Stimulated activated CD8-positive, alpha-beta memory T cell treated with anti-CD3 and anti-CD28 coated beads, Interleukin-7, amount 100 ng/mL, for 4 hours (primary cell): Measurements from ENCODE around the gene MOB3A.

ENCODE experiments used
- DNase-seq, 2 donors: peaks; one replicate each; pipeline ENCODE4 v3.0.0-alpha.2; 2020; ENCODE audit warnings: low read depth in 2 of 2

Gene MOB3A

DNA sequence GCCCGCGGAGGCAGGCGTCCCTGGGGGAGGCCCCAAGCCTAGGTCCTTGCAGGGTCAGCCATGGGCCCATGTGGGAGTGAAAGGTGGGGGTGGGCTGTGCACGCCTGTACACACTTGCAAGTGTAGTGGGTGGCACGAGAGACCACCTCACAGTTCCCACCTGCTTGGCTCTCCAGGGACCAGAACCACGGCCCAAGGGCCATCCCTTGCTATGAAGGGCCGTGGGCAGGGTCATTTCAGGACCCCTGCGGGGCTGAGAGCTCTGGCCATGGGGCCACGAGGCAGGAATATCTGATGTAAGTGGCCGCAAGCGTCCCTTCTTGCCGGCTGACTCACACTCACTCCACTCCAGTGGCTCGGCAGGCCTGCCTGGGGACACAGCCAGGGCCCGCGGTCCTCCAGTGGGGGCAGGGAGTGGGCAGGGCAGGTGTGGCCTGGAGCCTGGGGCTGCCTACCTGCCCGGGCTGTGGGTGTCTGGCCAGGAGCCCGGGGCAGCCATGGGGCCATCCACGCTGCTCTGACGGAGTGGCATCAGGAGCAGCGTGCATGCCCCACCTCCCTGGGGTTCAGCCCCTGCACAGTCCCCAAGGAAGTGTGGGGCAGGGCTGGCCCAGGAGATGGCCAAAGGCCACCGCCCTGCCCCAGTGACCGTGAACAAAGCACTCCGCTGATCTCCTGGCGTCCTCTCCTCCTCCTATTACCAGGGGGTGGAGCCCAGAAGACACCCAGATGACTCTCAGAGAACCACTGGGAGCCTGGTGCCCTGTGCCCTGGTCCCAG is 36.5 kb downstream of the MOB3A start:
- DNase-seq = no peak

DNA sequence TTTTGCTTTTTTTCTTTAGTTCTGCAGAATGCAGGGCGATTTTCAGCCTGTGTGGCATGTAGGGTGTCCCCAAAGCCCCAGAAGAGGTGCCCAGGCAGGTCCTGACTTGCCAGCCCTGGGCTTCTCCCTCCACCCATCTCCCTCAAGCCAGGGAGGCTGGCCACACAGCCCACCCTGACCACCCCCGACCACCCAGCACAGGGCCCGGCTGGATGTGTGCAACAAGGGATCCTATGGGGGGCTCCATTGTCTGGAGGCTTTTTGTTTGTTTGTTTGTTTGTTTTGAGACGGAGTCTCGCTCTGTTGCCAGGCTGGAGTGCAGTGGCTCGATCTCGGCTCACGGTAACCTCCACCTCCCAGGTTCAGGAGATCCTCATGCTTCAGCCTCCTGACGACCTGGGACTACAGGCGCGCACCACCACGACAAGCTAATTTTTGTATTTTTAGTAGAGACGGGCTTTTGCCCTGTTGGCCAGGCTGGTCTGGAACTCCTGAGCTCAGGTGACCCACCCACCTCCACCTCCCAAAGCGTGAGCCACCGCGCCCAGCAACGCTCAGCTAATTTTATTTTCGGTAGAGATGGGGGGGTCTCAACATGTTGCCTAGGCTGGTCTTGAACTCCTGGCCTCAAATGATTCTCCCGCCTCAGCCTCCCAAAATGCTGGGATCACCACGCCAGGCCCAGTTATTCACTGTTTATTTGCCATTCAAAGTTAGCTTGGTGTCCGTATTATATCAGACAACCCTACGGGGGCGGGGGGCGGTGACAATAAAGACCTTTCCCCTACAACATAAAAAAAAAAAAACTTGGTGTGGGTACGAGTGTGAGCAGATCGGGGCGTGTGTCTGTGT is 37.3 kb downstream of the MOB3A start:
- no peak for DNase-seq

DNA sequence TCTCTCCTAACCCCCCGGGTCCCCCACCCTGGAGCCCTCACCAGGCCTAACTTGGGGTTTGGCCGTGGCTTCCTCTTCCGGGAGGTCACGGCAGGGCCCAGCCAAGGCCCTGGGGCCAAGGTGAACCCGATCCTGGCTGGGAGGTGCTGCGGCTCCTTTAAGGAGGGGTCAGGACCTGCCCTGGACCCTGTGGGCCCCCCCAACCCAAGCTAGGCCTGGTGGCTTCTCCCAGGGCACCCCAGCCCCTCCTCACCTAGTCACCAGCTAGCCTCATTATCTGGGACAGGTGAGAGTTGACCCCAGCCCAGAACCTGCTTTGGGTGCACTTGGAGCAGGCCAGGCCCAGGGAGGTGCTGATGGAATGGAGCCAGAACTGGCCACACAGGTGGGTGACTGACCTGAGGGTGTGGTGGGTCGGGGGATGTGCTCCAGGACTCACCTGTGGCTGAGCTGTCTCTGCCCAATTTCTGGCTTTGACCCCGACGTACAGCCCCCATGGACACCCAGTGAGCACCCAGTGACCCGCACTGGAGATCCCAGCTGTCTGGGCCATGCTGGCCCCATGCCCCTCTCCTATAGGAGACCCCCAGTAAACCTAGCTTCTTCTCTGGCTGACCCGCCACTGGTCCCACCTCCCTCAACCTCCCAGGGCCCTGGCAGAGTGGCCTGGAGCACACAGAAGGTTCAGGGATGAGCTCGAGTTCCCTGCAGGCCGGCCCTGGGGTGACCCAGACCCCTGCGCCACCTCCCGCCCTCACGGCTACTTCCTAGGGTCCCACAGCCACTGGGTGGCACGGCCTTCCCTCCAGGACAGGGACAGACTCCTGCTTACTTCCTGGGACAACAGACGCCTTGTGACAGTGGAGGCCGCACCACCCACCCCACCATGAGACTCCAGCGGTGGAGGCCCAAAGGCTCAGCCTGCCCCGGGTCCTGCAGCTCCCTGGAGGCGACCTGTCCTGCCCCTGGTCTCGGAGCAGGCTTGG is 38.3 kb downstream of the MOB3A start:
- no peak for DNase-seq

DNA sequence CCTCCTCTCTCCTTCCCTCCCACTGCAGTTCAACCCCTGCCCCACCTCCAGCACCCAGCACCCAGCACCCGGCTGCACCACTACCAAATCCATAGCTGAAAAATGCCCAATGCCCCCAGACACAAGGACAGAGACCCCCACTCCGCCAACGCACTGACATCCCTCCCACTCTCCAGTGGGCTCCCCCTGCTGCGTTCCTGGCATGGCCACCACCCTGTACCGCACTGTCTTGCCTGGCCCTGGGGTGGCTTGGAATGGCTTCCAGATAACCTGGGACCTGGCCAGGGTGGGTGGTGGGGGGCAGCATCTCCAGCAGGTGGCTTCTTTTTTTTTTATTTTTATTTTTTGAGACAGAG is 39.3 kb downstream of the MOB3A start:
- DNase-seq = no peak

DNA sequence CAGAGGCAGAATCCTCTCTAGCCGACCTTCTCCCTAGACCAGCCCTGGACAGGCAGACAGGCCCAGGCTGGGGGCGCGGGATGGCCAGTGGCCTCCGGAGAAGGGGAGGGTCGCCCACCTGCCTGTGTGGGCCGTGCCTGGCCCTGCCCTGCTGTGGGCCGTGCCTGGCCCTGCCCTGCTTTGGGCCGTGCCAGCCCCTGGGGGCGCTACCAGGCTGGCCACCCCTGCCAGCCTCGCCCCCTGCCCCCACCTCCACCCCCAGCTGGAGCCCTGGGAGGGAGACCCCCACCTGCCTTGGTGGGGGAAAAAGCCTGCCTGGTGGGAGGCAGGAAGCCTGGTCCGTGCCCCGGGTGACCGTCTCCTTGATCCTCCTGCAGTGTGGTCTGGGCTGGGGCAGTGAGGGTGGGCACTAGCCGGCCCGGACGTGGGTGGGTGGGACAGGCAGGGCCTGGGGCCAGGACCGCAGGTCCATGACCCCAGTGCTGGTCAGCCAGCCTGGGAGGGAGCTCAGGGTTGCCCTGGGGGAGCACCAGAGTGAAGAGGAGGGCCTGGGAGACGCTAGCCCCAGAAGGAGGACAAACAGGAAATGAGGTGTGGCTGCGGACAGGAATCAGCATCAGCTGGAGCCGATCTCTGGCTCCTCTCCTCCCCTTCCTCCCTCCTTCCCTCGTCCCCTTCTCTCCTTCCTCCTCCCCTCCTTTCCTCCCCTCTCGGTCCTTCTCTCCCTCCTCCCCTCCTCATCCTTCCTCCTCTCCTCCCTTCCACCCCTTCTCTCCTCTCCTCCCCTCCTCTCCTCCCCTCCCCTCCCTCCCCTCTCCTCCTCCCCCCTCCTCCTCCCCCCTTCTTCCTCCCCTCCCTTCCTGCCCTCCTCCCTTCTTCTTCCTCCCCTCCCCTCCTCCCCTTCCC is 39.9 kb downstream of the MOB3A start:
- no peak for DNase-seq

DNA sequence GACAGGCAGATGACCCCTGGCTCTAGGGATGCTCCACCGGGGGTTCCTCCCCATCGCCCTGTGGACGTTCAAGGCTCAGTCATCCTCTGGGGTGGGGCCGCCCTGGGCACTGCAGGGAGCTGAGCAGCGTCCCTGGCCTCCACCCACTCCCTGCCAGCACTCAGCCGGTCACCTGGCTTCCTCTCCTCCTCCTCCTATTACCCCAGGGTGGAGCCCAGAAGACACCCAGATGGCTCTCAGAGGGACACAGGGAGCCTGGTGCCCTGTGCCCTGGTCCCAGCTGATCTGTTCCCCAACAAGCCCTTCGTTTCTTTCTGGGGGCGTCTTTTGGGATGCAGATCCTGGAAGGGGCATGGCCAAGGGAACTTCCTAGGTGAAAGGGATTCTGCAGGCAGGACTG is 41.4 kb downstream of the MOB3A start:
- no peak for DNase-seq

DNA sequence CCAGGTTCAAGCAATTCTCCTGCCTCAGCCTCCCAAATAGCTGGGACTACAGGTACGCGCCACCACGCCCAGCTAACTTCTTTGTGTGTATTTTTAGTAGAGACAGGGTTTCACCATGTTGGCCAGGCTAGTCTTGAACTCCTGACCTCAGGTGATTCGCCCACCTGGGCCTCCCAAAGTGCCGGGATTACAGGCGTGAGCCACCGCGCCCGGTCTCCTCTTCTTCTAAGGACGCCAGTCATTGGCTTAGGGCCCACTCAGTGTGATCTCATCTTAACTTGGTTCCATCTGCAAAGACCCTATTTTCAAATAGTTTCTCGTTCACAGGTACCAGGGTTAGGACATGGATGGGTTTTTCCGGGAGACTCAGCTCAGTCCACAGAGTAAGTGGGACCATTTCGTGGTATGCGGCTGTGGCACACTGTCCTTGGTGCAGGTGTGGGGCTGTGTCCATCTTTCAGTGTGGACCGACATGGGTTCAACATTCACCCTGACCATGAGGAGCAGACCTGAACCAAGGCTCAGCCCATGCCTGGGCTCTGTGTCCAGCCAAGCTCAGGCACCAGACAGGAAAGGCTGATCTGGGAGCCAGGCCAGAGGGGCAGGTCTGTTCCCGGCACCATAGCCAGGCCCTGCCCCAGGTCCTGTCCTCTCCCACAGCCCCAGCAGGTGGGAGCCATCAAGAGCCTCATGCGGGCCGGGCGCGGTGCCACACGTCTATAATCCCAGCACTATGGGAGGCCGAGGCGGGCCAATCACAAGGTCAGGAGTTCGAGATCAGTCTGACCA is 42.3 kb downstream of the MOB3A start:
- no peak for DNase-seq

DNA sequence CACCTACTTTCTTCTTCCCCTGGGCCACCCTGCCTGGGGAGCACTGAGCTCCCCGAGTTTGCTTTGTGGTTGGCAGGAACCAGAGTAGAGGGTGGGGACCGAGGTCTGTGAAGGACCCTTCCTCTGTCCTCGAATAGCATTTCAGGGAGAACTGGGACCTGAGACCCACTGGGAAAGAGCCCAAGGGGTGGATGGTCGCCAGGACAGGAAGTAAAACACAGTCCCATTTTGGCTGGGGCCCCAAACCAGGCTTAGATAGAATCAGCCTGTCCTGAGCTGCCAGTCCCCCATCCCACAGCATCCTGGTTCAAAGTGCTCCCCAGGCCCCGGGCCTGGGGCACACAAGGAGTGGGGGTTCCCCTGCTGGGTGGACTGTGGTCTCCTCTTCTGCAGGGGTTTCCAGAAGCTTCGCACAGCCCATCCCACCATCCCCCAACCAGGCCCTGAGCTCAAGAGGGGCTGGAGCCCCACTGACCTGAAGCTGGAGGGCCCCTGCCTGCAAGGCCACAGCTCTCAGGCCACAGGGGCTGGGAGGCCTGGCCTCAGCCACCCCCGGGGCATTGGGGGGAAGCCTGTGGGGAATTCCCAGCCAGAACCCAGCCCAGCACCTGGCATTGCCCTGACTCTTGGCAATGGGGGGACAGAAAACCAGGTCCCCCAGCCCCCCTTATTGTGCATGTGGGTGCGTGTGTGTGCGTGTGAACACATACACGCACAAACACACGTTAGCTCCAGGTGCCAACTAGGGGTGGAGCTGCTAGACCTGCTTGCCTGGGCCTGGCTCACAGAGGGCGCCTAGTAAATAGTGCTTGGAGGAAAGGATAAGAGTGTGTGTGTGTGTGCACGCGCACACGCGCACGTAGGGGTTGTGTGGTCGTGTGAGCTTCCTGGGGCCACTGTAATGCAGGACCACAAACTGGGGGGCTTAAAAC is 44.1 kb downstream of the MOB3A start:
- DNase-seq = no peak

DNA sequence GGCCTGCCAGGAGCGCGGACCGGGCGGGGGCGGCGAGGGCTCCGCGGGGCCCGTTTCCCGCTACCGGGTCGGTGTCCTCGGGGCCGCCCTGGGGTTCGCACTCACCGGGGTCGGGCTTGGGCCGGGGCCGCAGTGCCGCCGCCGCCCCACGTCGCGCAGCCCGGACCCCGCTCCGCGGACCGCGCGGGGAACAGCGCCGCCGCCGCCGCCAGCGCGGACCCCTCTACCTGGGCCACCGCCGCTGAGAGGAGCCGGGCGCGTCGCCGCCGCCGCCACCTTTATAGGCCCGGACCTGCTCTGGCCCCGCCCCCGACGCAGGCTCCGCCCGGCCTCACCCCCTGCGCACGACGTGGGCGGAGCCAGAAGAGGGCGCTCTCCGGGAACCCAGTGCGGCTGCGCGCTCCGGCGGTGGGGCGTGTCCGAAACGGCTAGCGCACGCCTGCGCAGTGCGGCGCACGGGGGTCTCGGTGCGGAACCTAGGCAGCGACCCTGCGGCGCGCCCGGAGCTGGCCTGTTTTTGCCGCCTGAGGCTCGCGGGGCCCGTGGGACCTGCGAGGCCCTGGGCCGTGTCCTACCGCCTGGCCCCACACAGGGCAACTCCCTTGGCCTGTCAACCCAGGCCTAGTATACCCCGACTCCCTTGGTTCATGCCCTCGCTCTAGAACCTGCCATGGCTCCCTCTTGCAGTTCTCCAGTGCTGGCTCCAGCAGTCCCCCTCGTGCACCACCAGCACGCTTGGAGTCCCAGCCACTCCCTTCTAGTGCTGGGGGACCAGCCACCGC is 44.9 kb downstream of the MOB3A start, which contains the start of gene MKNK2:
TSS of gene MKNK2 (minus strand) at position 254 of the 782 bp plus-strand sequence. CDS start 393 bp downstream, outside the sequence.
- DNase-seq = peak; percentile 84 to 92

DNA sequence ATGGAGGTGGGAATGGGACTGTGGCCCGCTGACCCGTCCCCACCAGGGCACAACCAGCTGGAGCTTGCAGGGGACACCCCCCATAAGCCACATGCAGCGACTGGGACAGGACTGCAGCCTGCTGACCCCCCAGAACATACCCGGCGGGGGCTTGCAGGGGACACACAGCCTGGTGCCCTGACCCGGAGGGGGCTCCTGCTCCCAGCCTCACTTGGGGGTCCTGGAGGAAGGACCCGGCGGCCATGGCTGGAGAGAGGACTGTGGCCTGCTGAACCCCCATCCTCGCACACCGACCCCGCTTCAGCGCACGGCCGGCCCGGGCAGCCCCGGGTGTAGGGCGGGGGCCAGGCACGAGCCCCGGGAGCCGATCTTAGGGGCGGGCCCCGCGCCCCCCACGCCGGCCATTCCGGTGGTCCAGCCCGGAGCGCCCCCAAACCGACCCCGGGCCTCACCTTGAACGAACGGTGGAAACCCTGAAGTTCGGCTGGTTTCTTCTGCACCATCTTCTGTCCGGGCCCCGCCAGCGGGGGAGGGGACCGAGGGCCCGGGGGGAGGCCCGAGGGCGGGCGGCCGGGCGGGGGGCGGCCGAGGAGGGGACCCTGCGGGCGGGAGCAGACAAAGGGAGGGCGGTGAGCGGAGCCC is 45.7 kb downstream of the MOB3A start:
- no peak for DNase-seq

DNA sequence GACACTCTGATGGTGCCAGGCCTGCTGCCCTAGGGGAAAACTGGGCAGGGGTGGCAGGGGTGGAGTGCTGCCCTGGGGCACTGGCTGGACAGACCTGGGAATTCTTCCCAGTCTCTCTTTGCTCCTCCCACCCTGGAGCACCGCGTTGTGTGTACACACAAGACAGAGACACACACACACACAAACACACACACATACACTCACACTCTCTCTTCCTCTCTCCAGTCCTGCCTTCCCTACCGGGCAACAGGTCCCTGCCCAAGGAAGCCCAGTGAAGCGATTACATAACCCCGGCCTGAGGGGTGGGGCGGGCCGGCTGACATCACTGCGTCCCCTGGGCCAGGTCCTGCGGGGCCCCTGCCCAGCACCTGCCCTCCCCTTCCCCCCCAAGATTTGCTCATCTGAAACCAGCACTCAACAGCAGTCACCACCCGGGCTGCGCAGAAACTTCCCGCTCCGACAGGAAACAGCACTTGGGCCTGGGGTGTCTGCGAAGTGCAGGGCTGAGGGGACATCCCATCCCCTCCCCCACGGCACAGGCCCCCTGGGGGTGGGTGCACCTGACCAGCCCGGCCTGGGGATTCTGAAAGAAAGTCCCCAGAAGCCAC is 46.3 kb downstream of the MOB3A start:
- peak in 1 of 2 donors; percentile 49 for DNase-seq

DNA sequence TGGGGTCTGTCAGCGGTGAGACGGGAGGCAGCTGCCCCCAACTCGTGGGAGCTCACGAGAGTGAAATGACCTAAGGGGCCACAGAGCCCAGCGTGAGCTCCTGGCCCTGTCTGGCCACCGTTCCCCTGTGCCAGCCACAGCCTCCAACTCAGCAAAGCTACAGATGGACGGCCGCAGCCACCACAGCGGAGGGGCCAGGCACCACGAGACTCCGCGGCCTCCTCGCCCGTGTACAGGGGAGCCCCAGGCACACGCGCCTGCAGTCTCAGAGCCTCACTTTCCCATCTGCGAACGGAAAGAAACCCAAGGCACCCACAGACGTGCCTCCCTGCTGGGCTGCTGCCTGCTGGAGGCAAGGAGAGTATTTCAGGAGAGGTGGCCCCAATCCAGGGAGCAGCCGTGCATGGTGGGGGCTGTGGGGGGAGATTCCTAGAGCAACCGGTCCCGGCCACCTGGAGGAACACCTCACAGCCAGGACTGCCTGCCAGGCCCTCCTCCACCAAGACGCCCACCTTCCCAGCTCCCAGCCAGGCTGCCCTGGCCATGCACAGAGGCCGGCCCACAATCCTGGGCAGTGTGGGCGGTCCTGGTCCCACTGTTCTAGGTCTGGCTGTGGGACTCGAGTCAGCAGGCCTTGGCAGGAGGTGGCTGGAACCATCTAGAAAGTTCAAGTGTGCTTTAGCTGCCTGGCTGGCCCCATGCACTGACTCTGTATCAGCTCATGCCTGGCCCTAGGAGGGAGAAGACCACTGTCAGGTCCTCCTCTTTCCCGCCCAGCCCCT is 47.0 kb downstream of the MOB3A start:
- no peak for DNase-seq

DNA sequence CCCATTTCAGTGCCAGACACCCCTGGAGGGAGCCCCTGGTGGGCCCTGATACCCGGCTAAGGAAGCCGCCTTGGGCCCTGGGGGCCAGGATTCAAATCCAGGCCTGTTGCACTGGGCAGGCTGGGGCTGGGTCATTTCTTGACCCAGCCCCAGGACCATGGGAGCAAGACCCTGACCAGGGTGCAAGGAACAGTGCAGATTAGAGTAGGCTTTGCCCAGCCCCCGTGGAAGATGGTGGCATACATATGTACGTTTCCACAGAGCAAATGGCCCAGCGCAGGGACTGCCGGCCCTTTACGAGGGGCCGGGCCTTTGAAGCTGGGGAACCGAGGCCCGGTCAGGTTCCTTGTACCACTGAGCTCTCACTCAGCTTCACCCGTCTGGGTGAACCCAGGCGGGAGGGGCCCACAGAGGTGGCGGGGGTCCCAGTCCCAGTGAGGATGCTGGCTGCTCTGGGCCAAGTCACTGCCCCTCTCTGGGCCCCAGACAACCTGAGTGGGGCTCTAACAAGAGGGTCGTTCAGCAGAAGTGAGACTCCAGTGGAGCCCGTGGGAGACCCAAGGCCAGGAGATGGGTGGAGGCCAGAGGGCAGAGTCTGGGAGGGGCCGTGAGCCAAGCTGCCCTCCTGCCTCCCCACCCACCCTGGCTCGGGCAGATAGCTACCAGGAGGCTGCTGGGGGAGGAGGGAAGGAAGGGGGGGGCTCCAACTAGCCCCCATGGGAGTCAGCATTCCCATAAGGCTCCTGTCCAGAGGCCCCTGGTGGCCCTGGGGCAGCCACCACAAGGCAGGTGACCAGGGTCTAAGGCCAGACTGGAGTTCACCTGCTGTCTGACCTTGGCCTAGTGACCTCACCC is 47.8 kb downstream of the MOB3A start:
- DNase-seq = no peak

DNA sequence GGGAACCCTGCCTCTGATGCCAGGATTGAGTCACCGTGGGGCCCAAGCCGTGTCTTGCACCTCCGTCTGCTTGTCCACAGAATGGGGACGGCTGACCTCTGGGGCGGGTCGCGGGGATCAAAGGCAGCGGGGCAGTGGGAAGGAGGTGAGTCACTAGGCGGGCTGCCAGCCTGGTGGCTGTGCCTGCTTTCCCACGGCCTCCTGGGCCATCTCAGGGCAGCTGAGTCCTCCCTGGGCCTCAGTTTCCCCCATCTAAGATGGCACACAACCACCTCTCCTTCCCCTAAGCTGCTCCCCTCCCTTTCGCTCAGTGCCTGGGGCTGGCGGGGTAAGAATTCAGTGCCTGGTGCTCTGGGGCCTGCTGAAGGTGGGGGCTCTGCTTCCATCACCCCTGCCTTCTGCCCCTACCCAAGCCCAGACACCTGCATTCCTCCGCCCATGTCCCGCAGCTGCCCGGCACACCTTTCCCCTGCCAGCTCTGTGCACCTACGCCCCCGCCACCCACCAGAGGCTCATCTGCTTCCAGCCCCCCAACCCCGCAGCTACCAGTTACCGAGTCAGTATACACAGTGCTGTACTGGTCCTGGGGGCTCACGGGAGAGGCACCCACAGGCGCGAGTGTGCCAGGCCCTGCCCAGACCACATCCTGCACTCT is 48.5 kb downstream of the MOB3A start:
- DNase-seq = no peak

DNA sequence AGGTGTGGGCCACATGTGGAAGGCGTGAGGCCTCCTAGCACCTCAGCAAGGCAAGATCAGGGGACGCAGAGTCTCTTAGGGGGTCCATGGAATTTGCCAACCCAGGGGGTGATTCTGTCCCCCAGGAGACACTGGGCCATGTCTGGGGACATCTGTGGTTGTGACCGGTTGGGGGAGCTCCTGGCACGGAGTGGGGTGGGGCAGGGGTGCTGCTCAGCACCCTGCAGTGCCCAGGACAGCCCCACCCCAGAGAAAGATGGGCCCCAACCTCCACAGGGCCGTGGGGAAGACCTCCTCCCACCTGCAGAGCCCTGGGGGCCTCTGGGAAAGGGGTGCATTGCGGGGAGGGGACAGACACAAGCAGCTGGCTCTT is 49.1 kb downstream of the MOB3A start:
- DNase-seq = no peak
